Stomach (tissue), 9 donors: Measurements from ENCODE around the gene PARS2. TPM values are rescaled to one million over a fixed set of nuclear protein-coding genes. Genes with fewer than 3 reads are reported as not detected.

ENCODE experiments used
- DNase-seq, 2 donors: peaks; one replicate each; pipeline versions ENCODE4 v3.0.0 to v3.0.0-alpha.2; 2013 to 2019
- H3K27ac ChIP-seq, 5 donors: fragments of 200-600 bp in 4 of 5; sonication (generic) in 4 of 5; one replicate each; pipeline ENCODE4 v1.5.1; 2013 to 2019; ENCODE audit warnings: mild to moderate bottlenecking in 1 of 5, moderate library complexity in 1 of 5
- H3K27me3 ChIP-seq, 3 donors: fragments of 200-600 bp; sonication (generic); one replicate each; pipeline ENCODE4 v1.5.1; 2017 to 2019; ENCODE audit warnings: mixed run types in 1 of 3
- H3K36me3 ChIP-seq, 4 donors: fragments of 200-600 bp; sonication (generic); 1 replicate in 3 of 4; 2 replicates in 1 of 4; pipeline ENCODE4 v1.5.1; 2016 to 2019
- H3K4me1 ChIP-seq, 4 donors: fragments of 200-600 bp; sonication (generic); one replicate each; pipeline ENCODE4 v1.5.1; 2016 to 2019
- H3K4me3 ChIP-seq, 4 donors: fragments of 200-600 bp; sonication (generic) in 3 of 4; one replicate each; pipeline ENCODE4 v1.5.1; 2016 to 2019; ENCODE audit warnings: mild to moderate bottlenecking in 1 of 4
- H3K9me3 ChIP-seq, 4 donors: fragments of 200-600 bp; sonication (generic); one replicate each; pipeline ENCODE4 v1.5.1; 2016 to 2019
- EP300 ChIP-seq: sonication (generic); formaldehyde crosslinking; IDR thresholded peaks from one replicate; pipeline ENCODE4 v1.6.1; 2017; ENCODE audit warnings: antibody characterized with exemption
- POLR2A ChIP-seq, 4 donors: fragments of 450-650 bp; IDR thresholded peaks; one replicate each; pipeline ENCODE4 v1.6.1; 2016; ENCODE audit warnings: antibody characterized with exemption in 4 of 4, control low read depth in 2 of 4, mild to moderate bottlenecking in 1 of 4, moderate library complexity in 1 of 4
- POLR2AphosphoS5 ChIP-seq, 3 donors: sonication (generic); formaldehyde crosslinking; IDR thresholded peaks; one replicate each; pipeline ENCODE4 v1.6.1; 2016; ENCODE audit warnings: antibody characterized with exemption in 3 of 3
- WGBS, 5 donors: extraction: QIAGEN DNeasy Blood & Tissue Kit in 3 of 5; methylation state at CpG; one replicate each; pipeline versions ENCODE4 v1.1.5 to v1.1.7; 2013 to 2018; 5-methylcytosine and 5-hydroxymethylcytosine counted together
- intact Hi-C: fragments of 100-400 bp; cut with DNase I; formaldehyde crosslinking; loops from one replicate; pipeline ENCODE4 v1.15.1; 2023; ENCODE audit warnings: low total_unique reads
- polyA plus RNA-seq, 3 donors: library from polyadenylated mRNA; stranded (reverse); fragments of 200-250 nt; gene quantifications; one replicate each; pipeline ENCODE4 v1.2.3, GENCODE V29; 2013
- total RNA-seq, 5 donors: library from RNA; depleted of rRNA; stranded (reverse); fragments of >200 nt; gene quantifications; one replicate each; pipeline versions ENCODE4 v1.1.0 to v1.2.3, GENCODE V29; 2014 to 2016
- TF ChIP-seq, protein P1 (sequence below), 7 experiments: fragments of 450-650 bp in 4 of 7; fragments of 200-600 bp in 3 of 7; sonication (generic) in 3 of 7; IDR thresholded peaks; one replicate each; pipeline ENCODE4 v1.5.1; 2016 to 2019; ENCODE audit warnings: antibody characterized with exemption in 7 of 7, control low read depth in 2 of 7, mild to moderate bottlenecking in 1 of 7
- donor health status: healthy with polysubstance abuse.
- donor health status: Bipolar disorder and iron deficiency.
- donor health status: healthy.

Gene PARS2
- total and polyA plus RNA-seq, 8 donors: 0.29 to 3.6 (median 1.8) TPM; not detected in 1

DNA sequence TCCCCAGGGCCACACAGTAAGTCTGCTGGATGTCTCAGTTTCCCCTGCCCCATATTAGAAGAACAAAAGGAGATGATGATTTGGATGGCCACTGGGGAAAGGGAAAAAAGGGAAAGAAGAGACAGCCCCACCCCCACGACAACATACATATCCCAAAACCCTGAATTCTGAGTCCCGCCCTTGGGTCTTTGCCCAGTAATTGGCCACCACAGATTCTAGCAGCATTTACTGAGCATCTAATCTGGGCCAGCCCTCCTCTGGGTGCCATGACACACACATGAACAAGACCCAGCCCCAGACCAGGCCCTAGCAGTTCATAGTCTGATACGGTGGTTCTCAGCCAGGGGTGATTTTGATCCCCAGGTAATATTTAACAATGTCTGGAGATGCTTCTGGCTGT lies 53.9 kb downstream of the PARS2 start:
- no peaks in the 10 kb centered on the region for H3K9me3 ChIP-seq
- no peak overlapping the region for H3K27ac ChIP-seq
- peaks cover 0 to 25% (median 0%) of the 10 kb centered on the region in 4 donors for H3K36me3 ChIP-seq
- 76 to 82% (median 79%) methylated on average over 3 of the region's 3 CpGs for WGBS, 5 donors
- H3K27me3 ChIP-seq: no peaks in the 10 kb centered on the region
- intact Hi-C loops: no loop called here
- DNase-seq: no peak
- H3K4me3 ChIP-seq: no peak overlapping the region
- H3K4me1 ChIP-seq: peaks cover 0 to 7% (median 3%) of the 10 kb centered on the region in 4 donors
- TF ChIP-seq EP300: no peak

DNA sequence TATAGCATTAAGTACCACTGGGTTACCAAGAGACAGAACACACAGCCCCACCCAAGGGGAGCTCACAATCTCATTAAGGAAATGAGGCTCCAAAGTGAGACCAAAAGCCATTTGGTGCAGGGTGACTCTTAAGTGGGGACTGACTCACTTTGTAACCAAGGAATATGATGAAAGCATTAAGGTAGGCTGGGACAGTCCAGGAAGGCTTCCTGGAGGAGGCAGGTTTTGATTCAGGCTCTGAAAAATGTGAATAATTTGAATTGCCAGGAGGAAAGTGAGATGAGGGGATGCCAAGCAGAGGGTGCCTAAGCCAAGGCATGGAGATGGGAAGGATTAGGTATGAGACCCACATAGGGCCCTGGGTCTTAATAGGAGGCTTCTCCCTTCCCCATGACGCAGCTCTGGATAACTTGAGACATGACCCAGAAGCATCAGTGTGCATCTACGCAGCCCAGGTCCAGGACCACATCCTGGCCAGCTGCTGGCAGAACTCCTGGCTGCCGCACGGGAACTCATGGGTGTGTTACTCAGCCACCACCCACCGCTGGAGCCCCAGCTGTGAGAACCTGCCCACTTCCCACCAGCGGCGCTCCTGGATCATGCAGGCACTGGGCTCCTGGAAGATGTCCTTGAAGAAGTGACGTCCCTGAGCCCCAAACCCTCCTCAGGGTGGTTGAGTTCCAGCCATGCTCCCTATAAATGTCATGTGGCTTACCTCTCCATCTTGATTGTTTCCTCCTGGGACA lies 54.6 kb downstream of the PARS2 start:
- Histone ChIP-seq H3K27me3 (no peaks in the 10 kb centered on the region), H3K4me1 (no peaks in the 10 kb centered on the region), H3K4me3 (no peak overlapping the region), H3K9me3 (no peaks in the 10 kb centered on the region), H3K27ac (no peak overlapping the region), H3K36me3 (peaks cover 0 to 25% (median 0%) of the 10 kb centered on the region in 4 donors)
- intact Hi-C loops: no loop called here
- TF ChIP-seq EP300: no peak
- TF ChIP-seq, protein P1, sequence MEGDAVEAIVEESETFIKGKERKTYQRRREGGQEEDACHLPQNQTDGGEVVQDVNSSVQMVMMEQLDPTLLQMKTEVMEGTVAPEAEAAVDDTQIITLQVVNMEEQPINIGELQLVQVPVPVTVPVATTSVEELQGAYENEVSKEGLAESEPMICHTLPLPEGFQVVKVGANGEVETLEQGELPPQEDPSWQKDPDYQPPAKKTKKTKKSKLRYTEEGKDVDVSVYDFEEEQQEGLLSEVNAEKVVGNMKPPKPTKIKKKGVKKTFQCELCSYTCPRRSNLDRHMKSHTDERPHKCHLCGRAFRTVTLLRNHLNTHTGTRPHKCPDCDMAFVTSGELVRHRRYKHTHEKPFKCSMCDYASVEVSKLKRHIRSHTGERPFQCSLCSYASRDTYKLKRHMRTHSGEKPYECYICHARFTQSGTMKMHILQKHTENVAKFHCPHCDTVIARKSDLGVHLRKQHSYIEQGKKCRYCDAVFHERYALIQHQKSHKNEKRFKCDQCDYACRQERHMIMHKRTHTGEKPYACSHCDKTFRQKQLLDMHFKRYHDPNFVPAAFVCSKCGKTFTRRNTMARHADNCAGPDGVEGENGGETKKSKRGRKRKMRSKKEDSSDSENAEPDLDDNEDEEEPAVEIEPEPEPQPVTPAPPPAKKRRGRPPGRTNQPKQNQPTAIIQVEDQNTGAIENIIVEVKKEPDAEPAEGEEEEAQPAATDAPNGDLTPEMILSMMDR (IDR thresholded peaks at IDR 0.05): no peak
- TF ChIP-seq POLR2AphosphoS5 (IDR thresholded peaks at IDR 0.05): no peak
- TF ChIP-seq POLR2A (IDR thresholded peaks at IDR 0.05): no peak
- DNase-seq: no peak
- 59 to 93% (median 81%) methylated on average over 4 to 8 of the region's 8 CpGs for WGBS, 5 donors

DNA sequence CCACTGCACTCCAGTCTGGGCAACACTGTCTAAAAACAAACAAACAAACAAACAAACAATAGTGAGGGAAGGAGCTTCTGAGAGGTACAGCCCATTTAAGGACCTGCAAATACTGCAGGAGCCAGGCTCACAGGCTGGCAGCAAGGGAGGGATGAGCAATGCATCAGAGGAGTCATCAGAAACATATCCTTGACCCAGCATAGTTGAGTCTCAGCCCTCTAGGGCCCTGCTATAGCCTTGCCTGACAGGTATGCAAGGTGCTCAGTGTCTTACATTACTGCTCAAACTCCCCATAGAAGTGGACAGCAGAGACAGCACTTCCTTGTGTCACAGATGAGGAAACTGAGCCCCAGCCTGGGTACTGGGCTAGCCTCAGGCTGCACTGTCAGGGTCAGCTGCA lies 55.9 kb downstream of the PARS2 start:
- Histone ChIP-seq H3K4me1 (no peaks in the 10 kb centered on the region), H3K9me3 (no peaks in the 10 kb centered on the region), H3K36me3 (peaks cover 0 to 34% (median 0%) of the 10 kb centered on the region in 4 donors), H3K27me3 (no peaks in the 10 kb centered on the region), H3K4me3 (no peak overlapping the region), H3K27ac (no peak overlapping the region)
- no peak for TF ChIP-seq POLR2AphosphoS5 (IDR thresholded peaks at IDR 0.05)
- TF ChIP-seq POLR2A (IDR thresholded peaks at IDR 0.05): no peak
- TF ChIP-seq, protein P1 (IDR thresholded peaks at IDR 0.05): no peak
- no peak for TF ChIP-seq EP300
- DNase-seq: no peak
- intact Hi-C loops: no loop called here

Other genes starting within 250 kb of the PARS2 start
- gene ACOT11, start 216.3 kb downstream of the PARS2 start, total RNA-seq: 10 to 100 TPM; 13.9 to 87.0 (median 39.1) TPM
- 10 to 100 TPM in 1 of 3 donors, 1 to 10 TPM in 2; 5.5 to 14.7 (median 6.0) TPM for gene ACOT11, start 216.3 kb downstream of the PARS2 start, polyA plus RNA-seq
- gene FAM151A, start 141.0 kb downstream of the PARS2 start, total RNA-seq: under 1 TPM in 1 of 5 donors, not detected in 4; 0.73 TPM
- under 1 TPM in 2 of 3 donors, not detected in 1; 0.15 to 0.25 TPM for gene FAM151A, start 141.0 kb downstream of the PARS2 start, polyA plus RNA-seq
- gene MROH7, start 122.7 kb downstream of the PARS2 start, total RNA-seq: 10 to 100 TPM in 3 of 5 donors, 1 to 10 TPM in 2; 3.0 to 33.8 (median 15.1) TPM
- gene MROH7, start 122.7 kb downstream of the PARS2 start, polyA plus RNA-seq: 1 to 10 TPM in 2 of 3 donors, under 1 TPM in 1; 0.68 to 2.4 (median 1.7) TPM
- gene TTC4, start 48.7 kb downstream of the PARS2 start, total RNA-seq: 10 to 100 TPM in 3 of 5 donors, 1 to 10 TPM in 2; 1.4 to 66.1 (median 17.8) TPM
- gene TTC4, start 48.7 kb downstream of the PARS2 start, polyA plus RNA-seq: 10 to 100 TPM; 11.7 to 14.2 (median 12.6) TPM
- 10 to 100 TPM in 3 of 5 donors, 1 to 10 TPM in 2; 6.7 to 65.2 (median 27.4) TPM for gene TTC22, start 36.8 kb upstream of the PARS2 start, total RNA-seq
- gene TTC22, start 36.8 kb upstream of the PARS2 start, polyA plus RNA-seq: 10 to 100 TPM in 2 of 3 donors, 1 to 10 TPM in 1; 4.2 to 26.1 (median 17.2) TPM
- 100 to 1,000 TPM in 1 of 5 donors, 10 to 100 TPM in 4; 25.7 to 347 (median 67.9) TPM for gene DHCR24, start 122.7 kb upstream of the PARS2 start, total RNA-seq
- gene DHCR24, start 122.7 kb upstream of the PARS2 start, polyA plus RNA-seq: 10 to 100 TPM; 20.0 to 77.5 (median 70.1) TPM
- gene TMEM61, start 216.1 kb upstream of the PARS2 start, total RNA-seq: 100 to 1,000 TPM in 1 of 5 donors, 1 to 10 TPM in 1, under 1 TPM in 2, not detected in 1; 0.55 to 130 (median 5.2) TPM
- gene TMEM61, start 216.1 kb upstream of the PARS2 start, polyA plus RNA-seq: 1 to 10 TPM in 2 of 3 donors, under 1 TPM in 1; 0.76 to 5.7 (median 1.6) TPM
- gene BSND, start 234.4 kb upstream of the PARS2 start, total RNA-seq: not detected
- not detected for gene BSND, start 234.4 kb upstream of the PARS2 start, polyA plus RNA-seq